ENCODE results near the gene CARD11. TPM values are rescaled to one million over a fixed set of nuclear protein-coding genes. Genes with fewer than 3 reads are reported as not detected.

CARD11 gene
- total RNA-seq, 4 donors from 2014 or later = 0.24 to 0.38 (median 0.29) TPM; not detected in 1

GRCh38 chr7:2934984-2935740 lies 108.5 kb downstream of the CARD11 start:
- TF ChIP-seq EP300 (IDR thresholded peaks at IDR 0.05) (no peak), POLR2AphosphoS5 (IDR thresholded peaks at IDR 0.05) (no peak), POLR2A (IDR thresholded peaks at IDR 0.05) (no peak), CTCF (IDR thresholded peaks at IDR 0.05) (no peak)
- H3K9me3 ChIP-seq = no peaks in the 10 kb centered on the region

GRCh38 chr7:2934211-2934731 lies 109.4 kb downstream of the CARD11 start:
- Histone ChIP-seq H3K36me3 (no peaks in the 10 kb centered on the region), H3K4me3 (no peak overlapping the region), H3K9me3 (no peaks in the 10 kb centered on the region), H3K4me1 (no peaks in the 10 kb centered on the region), H3K27ac (no peak overlapping the region), H3K27me3 (peaks cover 83% of the 10 kb centered on the region)
- TF ChIP-seq POLR2AphosphoS5 (IDR thresholded peaks at IDR 0.05) (no peak), POLR2A (IDR thresholded peaks at IDR 0.05) (no peak), CTCF (IDR thresholded peaks at IDR 0.05) (no peak), EP300 (IDR thresholded peaks at IDR 0.05) (no peak)
- WGBS = 75% methylated on average over 15 of the region's 15 CpGs
- peak in 1 of 2 donors; percentile 50 for DNase-seq (ENCODE audit: low spot score in 2 of 2)

More at GRCh38 chr7:2934984-2935740, 108.5 kb downstream of the CARD11 start:
- no peak overlapping the region for H3K4me3 ChIP-seq
- peak in 1 of 2 donors; percentile 36 for DNase-seq (ENCODE audit: low spot score in 2 of 2)
- no peaks in the 10 kb centered on the region for H3K36me3 ChIP-seq
- no peak overlapping the region for H3K27ac ChIP-seq
- peaks cover 82% of the 10 kb centered on the region for H3K27me3 ChIP-seq
- WGBS = 87% methylated on average over 11 of the region's 20 CpGs
- H3K4me1 ChIP-seq = no peaks in the 10 kb centered on the region

- no peak overlapping the region for H3K27ac ChIP-seq
- H3K4me1 ChIP-seq = no peaks in the 10 kb centered on the region
- peaks cover 83% of the 10 kb centered on the region for H3K27me3 ChIP-seq
- H3K9me3 ChIP-seq = no peaks in the 10 kb centered on the region
- WGBS = 53% methylated on average over 27 of the region's 33 CpGs
- TF ChIP-seq POLR2AphosphoS5 (IDR thresholded peaks at IDR 0.05) (no peak), EP300 (IDR thresholded peaks at IDR 0.05) (no peak), POLR2A (IDR thresholded peaks at IDR 0.05) (no peak), CTCF (IDR thresholded peaks at IDR 0.05) (no peak)
- DNase-seq (ENCODE audit: low spot score in 2 of 2) = peak in 1 of 2 donors; percentile 38
- no peaks in the 10 kb centered on the region for H3K36me3 ChIP-seq
- H3K4me3 ChIP-seq = no peak overlapping the region
These were observed 111.0 kb downstream of the CARD11 start for GRCh38 chr7:2932402-2933251.

DNA sequence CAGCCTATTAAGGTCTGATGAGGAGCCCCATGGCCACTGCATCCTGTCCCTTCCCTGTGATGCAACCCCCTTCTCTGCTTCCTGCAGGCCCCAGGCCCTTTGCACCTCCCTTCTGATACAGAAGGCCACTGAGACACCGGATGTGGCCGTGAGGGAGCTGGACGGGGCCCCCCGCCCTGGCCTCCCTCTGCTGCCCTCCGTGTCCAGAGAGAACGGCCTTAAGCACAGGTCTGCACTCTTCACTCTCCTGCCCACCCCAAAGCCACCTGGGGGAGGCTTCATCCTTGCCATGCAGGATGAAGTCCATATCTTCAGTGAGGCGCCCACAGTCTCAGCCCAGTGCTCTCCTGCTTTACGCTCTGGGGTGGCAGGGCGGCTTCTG lies 112.6 kb downstream of the CARD11 start:
- 94% methylated on average over 9 of the region's 9 CpGs for WGBS
- Histone ChIP-seq H3K27me3 (peaks cover 77% of the 10 kb centered on the region), H3K27ac (no peak overlapping the region), H3K9me3 (no peaks in the 10 kb centered on the region), H3K4me3 (no peak overlapping the region), H3K4me1 (no peaks in the 10 kb centered on the region), H3K36me3 (no peaks in the 10 kb centered on the region)
- peak in 1 of 2 donors; percentile 34 for DNase-seq (ENCODE audit: low spot score in 2 of 2)
- TF ChIP-seq POLR2AphosphoS5 (IDR thresholded peaks at IDR 0.05) (no peak), CTCF (IDR thresholded peaks at IDR 0.05) (no peak), POLR2A (IDR thresholded peaks at IDR 0.05) (no peak), EP300 (IDR thresholded peaks at IDR 0.05) (no peak)

Measured in suprapubic skin (tissue), 4 donors.